ENCODE data around the gene LAPTM5. TPM values are rescaled to one million over a fixed set of nuclear protein-coding genes. Genes with fewer than 3 reads are reported as not detected.

The LAPTM5 gene
- total and polyA plus RNA-seq, 7 donors, result 3.0 to 14.5 (median 13.1) TPM

DNA sequence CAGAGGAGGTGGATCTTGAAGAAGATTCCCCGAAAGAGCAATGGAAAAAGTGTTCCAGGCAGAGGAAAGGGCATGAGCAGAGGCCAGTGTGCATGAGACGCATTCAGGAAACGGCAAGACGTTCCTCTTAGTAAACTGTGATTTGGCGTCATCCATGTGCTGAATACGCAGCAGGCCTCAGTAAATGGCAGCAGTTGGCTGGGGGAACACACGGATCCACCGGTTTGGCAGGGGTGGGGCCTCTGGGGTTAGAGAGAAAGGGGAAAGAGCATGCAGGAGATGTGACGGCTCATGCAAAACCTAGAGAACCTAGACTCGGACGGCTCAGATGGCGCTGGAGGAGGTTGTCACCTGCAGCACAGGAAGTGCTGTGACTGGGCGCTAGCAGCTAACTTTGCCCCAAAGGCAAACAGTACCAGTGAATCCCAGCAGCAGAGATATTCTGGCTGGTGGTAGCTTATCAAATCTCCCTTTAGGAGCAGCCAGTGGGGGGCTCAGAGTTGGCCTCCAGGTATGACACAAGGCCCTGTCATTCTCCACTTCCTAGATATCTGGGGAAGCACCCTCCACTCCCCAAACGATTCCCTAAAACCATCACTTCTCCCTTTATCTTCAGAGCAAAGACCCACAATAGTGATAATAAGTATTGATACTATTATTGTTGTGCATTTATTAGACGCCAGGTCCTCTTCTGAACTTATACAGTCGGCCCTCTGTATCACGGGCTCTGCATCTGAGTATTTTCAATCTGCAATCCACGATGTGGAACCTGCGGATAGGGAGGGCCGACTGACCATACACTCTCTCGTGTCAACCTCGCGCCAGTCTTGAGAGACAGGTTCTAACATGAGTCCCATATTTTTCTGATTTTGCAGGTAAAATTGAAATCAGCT lies 7.6 kb downstream of the LAPTM5 start:
- no peak overlapping the region for H3K27ac ChIP-seq
- TF ChIP-seq, protein P1, sequence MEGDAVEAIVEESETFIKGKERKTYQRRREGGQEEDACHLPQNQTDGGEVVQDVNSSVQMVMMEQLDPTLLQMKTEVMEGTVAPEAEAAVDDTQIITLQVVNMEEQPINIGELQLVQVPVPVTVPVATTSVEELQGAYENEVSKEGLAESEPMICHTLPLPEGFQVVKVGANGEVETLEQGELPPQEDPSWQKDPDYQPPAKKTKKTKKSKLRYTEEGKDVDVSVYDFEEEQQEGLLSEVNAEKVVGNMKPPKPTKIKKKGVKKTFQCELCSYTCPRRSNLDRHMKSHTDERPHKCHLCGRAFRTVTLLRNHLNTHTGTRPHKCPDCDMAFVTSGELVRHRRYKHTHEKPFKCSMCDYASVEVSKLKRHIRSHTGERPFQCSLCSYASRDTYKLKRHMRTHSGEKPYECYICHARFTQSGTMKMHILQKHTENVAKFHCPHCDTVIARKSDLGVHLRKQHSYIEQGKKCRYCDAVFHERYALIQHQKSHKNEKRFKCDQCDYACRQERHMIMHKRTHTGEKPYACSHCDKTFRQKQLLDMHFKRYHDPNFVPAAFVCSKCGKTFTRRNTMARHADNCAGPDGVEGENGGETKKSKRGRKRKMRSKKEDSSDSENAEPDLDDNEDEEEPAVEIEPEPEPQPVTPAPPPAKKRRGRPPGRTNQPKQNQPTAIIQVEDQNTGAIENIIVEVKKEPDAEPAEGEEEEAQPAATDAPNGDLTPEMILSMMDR (IDR thresholded peaks at IDR 0.05), result no peak
- H3K9me3 ChIP-seq, result no peaks in the 10 kb centered on the region
- no peaks in the 10 kb centered on the region for H3K36me3 ChIP-seq (ENCODE audit: insufficient read depth in 1 of 2, low read depth in 1 of 2)
- peaks cover 0 to 2% (median 0%) of the 10 kb centered on the region in 3 donors for H3K27me3 ChIP-seq (ENCODE audit: insufficient read depth in 3 of 3, low read length in 2 of 3)
- DNase-seq, result no peak
- 85 to 89% (median 88%) methylated on average over 23 of the region's 23 CpGs for WGBS, 3 donors
- no peak overlapping the region for H3K4me3 ChIP-seq
- no peaks in the 10 kb centered on the region for H3K4me1 ChIP-seq
- ATAC-seq, result no peak
- intact Hi-C loops (cut with DNase I), result no loop called here

DNA sequence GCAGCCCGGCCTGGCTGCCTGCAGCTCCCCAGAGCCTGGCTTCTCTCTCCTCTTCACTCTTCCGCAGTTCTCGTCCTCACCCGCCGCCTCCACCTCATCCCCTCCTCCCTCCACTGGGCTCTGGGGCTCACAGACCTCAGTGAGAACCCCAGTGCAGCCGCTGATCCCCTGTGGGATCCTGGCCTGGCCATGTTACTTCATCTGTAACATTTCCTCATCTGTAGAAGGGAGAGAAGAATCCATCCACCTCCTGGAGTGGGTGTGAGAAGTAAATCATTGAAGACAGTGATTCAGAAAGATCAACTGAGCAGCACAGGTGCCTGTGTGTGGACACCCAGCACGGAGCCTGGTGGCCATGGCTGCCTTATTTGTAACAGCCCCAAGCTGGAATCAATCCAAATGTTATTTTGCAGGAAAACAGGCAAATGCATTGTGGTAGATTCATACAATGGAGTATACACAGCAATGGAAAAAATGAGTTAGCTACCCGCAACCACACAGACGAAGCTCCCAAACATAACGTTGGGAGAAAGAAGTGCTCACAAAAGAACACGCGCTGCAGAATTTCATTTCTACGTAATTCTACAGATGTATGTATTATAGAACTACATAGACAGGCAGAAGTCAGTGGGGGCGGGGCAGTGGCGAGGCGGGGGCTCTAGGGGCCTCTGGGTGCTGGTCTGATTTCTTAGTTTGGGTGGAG lies 8.7 kb downstream of the LAPTM5 start:
- peaks cover 0 to 2% (median 0%) of the 10 kb centered on the region in 3 donors for H3K27me3 ChIP-seq (ENCODE audit: insufficient read depth in 3 of 3, low read length in 2 of 3)
- no peak overlapping the region for H3K27ac ChIP-seq
- ATAC-seq (no peak), DNase-seq (no peak)
- TF ChIP-seq, protein P1 (IDR thresholded peaks at IDR 0.05), result no peak
- intact Hi-C loops (cut with DNase I), result no loop called here
- 68 to 78% (median 72%) methylated on average over 15 to 16 of the region's 16 CpGs for WGBS, 3 donors
- no peaks in the 10 kb centered on the region for H3K9me3 ChIP-seq
- no peaks in the 10 kb centered on the region for H3K36me3 ChIP-seq (ENCODE audit: insufficient read depth in 1 of 2, low read depth in 1 of 2)
- no peak overlapping the region for H3K4me3 ChIP-seq
- no peaks in the 10 kb centered on the region for H3K4me1 ChIP-seq

DNA sequence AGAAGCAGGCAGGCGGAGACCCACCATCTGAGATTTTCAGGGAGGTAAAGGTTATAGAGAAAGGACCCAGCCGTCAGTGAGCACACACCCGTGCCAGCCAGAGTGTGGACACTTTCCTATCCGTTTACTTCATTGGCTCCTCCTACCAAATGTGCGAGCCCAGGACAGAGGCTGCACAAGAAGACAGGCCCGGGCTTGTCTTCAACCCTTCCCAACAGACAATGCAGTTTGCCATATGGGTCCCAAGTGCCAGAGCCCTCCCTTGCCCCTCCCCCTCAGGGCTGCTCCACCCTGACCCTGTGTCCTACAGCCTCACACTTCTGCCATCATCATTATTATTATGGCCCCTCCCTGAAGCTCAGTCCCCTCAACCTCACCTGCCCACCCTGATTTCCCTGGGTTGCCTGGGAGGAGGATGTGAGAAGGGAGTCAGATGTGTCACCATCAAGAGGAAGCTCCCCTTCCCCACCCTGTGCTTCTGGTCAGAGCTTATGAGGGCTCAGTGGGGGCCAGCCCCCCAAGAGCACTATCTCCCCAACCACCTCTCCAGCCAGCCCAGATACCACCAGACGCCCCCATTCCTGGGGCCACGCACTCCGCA lies 9.4 kb downstream of the LAPTM5 start:
- DNase-seq (no peak), ATAC-seq (no peak)
- Histone ChIP-seq H3K36me3 (ENCODE audit: insufficient read depth in 1 of 2, low read depth in 1 of 2) (no peaks in the 10 kb centered on the region), H3K27ac (no peak overlapping the region), H3K4me3 (no peak overlapping the region), H3K9me3 (no peaks in the 10 kb centered on the region), H3K4me1 (no peaks in the 10 kb centered on the region), H3K27me3 (ENCODE audit: insufficient read depth in 3 of 3, low read length in 2 of 3) (peaks cover 0 to 2% (median 0%) of the 10 kb centered on the region in 3 donors)
- intact Hi-C loops (cut with DNase I), result no loop called here
- WGBS, 3 donors, result 51 to 69% (median 61%) methylated on average over 9 of the region's 9 CpGs
- TF ChIP-seq, protein P1 (IDR thresholded peaks at IDR 0.05), result no peak

DNA sequence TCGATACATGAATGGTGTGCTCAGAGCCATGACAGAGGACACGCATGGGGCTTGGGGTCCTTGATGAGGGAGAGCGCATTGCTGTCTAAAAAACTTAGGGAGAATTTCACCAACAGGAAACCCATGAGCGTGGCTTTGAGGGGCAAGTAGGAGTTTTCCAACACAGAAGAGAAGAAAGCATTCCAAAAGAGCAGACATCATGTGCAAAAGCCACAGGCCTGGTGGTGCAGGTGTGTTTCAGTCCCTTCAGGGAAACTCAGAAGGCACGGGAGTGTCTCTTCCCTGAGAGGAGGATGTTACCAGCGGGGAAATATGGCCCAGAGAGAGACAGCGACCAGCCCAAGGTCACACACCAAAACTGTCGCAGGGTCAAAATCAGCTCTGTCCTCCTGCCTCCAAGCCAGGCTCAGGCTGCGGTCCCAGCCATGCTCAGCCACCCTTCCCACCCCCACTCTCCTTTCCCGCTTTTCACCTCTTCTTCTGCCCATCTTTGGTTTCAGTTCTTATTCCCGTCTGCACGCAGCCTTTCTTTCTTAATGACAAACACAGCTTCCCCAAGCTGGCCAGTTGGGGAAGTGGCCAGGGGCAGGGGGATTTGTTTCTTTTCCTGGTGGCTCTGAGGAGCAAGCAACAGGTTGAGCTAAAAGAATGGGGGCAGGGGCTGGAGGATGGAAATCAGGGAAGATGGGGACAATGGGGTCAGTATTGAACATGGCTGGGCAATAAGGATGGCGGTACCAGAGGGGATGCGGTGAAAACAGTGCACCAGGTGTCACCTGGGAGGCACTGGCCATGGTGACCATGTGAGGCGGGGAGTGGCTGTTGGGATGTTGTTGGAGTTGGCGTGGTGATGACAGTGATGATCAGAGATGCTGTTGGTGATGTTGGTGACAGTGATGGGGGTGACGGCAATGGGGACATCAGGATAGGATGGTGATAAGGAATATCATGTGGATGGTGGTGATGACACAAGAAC lies 10.3 kb downstream of the LAPTM5 start:
- Histone ChIP-seq H3K9me3 (no peaks in the 10 kb centered on the region), H3K27ac (no peak overlapping the region), H3K4me3 (no peak overlapping the region), H3K27me3 (ENCODE audit: insufficient read depth in 3 of 3, low read length in 2 of 3) (peaks cover 0 to 2% (median 0%) of the 10 kb centered on the region in 3 donors), H3K36me3 (ENCODE audit: insufficient read depth in 1 of 2, low read depth in 1 of 2) (no peaks in the 10 kb centered on the region), H3K4me1 (no peaks in the 10 kb centered on the region)
- WGBS, 3 donors, result 88 to 97% (median 94%) methylated on average over 17 of the region's 17 CpGs
- ATAC-seq (no peak), DNase-seq (no peak)
- intact Hi-C loops (cut with DNase I), result no loop called here
- TF ChIP-seq, protein P1 (IDR thresholded peaks at IDR 0.05), result no peak

All from psoas muscle (tissue), 8 donors.